ENCODE data around the gene SMYD3.

Gene SMYD3

GRCh38 chr1:245923215-245923614 lies 583.9 kb downstream of the SMYD3 start:
- no peak for DNase-seq (ENCODE audit: low spot score)

- DNase-seq (ENCODE audit: low spot score), result no peak
Observed at GRCh38 chr1:245921417-245921816, 585.7 kb downstream of the SMYD3 start.

GRCh38 chr1:245917403-245917802 lies 589.7 kb downstream of the SMYD3 start:
- DNase-seq (ENCODE audit: low spot score), result no peak

- no peak for DNase-seq (ENCODE audit: low spot score)
Observed at GRCh38 chr1:245915841-245916240, 591.2 kb downstream of the SMYD3 start.

- DNase-seq (ENCODE audit: low spot score), result no peak
Observed at GRCh38 chr1:245915406-245915805, 591.7 kb downstream of the SMYD3 start.

- no peak for DNase-seq (ENCODE audit: low spot score)
Observed at GRCh38 chr1:245908543-245908942, 598.5 kb downstream of the SMYD3 start.

- DNase-seq (ENCODE audit: low spot score), result no peak
Observed at GRCh38 chr1:245906207-245906606, 600.9 kb downstream of the SMYD3 start.

- DNase-seq (ENCODE audit: low spot score), result no peak
Observed at GRCh38 chr1:245903851-245904250, 603.2 kb downstream of the SMYD3 start.

- no peak for DNase-seq (ENCODE audit: low spot score)
Observed at GRCh38 chr1:245901565-245901964, 605.5 kb downstream of the SMYD3 start.

GRCh38 chr1:245901037-245901436 lies 606.0 kb downstream of the SMYD3 start:
- no peak for DNase-seq (ENCODE audit: low spot score)

- DNase-seq (ENCODE audit: low spot score), result no peak
Observed at GRCh38 chr1:245898581-245898980, 608.5 kb downstream of the SMYD3 start.

- no peak for DNase-seq (ENCODE audit: low spot score)
Observed at GRCh38 chr1:245896258-245896657, 610.8 kb downstream of the SMYD3 start.

GRCh38 chr1:245895455-245895959 lies 611.6 kb downstream of the SMYD3 start:
- no peak for DNase-seq (ENCODE audit: low spot score)

- no peak for DNase-seq (ENCODE audit: low spot score)
Observed at GRCh38 chr1:245894843-245895242, 612.2 kb downstream of the SMYD3 start.

GRCh38 chr1:245893025-245893424 lies 614.1 kb downstream of the SMYD3 start:
- no peak for DNase-seq (ENCODE audit: low spot score)

GRCh38 chr1:245888809-245889208 lies 618.3 kb downstream of the SMYD3 start:
- no peak for DNase-seq (ENCODE audit: low spot score)

- no peak for DNase-seq (ENCODE audit: low spot score)
Observed at GRCh38 chr1:245887829-245888228, 619.2 kb downstream of the SMYD3 start.

- no peak for DNase-seq (ENCODE audit: low spot score)
Observed at GRCh38 chr1:245881767-245882391, 625.2 kb downstream of the SMYD3 start.

- no peak for DNase-seq (ENCODE audit: low spot score)
Observed at GRCh38 chr1:245880754-245881403, 626.2 kb downstream of the SMYD3 start.

GRCh38 chr1:245879091-245879490 lies 628.0 kb downstream of the SMYD3 start:
- DNase-seq (ENCODE audit: low spot score), result no peak

GRCh38 chr1:245878585-245878984 lies 628.5 kb downstream of the SMYD3 start:
- DNase-seq (ENCODE audit: low spot score), result no peak

GRCh38 chr1:245877976-245878375 lies 629.1 kb downstream of the SMYD3 start:
- DNase-seq (ENCODE audit: low spot score), result no peak

GRCh38 chr1:245876586-245876985 lies 630.5 kb downstream of the SMYD3 start:
- no peak for DNase-seq (ENCODE audit: low spot score)

Data from SK-N-DZ (cell line).